Transverse colon (tissue), 3 donors: ENCODE measurements around the gene SMIM9.

Source experiments
- EP300 ChIP-seq: sonication (generic); formaldehyde crosslinking; IDR thresholded peaks from one replicate; pipeline ENCODE4 v1.6.1; 2017; ENCODE audit warnings: antibody characterized with exemption, low read depth
- POLR2A ChIP-seq: fragments of 450-650 bp; IDR thresholded peaks from one replicate; pipeline ENCODE4 v1.6.1; 2016; ENCODE audit warnings: antibody characterized with exemption, mild to moderate bottlenecking, moderate library complexity
- TF ChIP-seq, protein P1 (sequence below), 5 experiments: fragments of 200-600 bp in 3 of 5; fragments of 450-650 bp in 2 of 5; sonication (generic) in 3 of 5; IDR thresholded peaks; 1 replicate in 2 of 5; 2 replicates in 3 of 5; pipeline ENCODE4 v1.5.1; 2016 to 2017; ENCODE audit warnings: antibody characterized with exemption in 5 of 5, inconsistent platforms in 3 of 5, mild to moderate bottlenecking in 2 of 5, moderate library complexity in 1 of 5

- no peak for TF ChIP-seq POLR2A
- TF ChIP-seq, protein P1, sequence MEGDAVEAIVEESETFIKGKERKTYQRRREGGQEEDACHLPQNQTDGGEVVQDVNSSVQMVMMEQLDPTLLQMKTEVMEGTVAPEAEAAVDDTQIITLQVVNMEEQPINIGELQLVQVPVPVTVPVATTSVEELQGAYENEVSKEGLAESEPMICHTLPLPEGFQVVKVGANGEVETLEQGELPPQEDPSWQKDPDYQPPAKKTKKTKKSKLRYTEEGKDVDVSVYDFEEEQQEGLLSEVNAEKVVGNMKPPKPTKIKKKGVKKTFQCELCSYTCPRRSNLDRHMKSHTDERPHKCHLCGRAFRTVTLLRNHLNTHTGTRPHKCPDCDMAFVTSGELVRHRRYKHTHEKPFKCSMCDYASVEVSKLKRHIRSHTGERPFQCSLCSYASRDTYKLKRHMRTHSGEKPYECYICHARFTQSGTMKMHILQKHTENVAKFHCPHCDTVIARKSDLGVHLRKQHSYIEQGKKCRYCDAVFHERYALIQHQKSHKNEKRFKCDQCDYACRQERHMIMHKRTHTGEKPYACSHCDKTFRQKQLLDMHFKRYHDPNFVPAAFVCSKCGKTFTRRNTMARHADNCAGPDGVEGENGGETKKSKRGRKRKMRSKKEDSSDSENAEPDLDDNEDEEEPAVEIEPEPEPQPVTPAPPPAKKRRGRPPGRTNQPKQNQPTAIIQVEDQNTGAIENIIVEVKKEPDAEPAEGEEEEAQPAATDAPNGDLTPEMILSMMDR (IDR thresholded peaks at IDR 0.05), result no peak
- no peak for TF ChIP-seq EP300
Observed at GRCh38 chrX:154819771-154820341, 14.6 kb downstream of the SMIM9 start.
